Measurements from ENCODE around the gene SLC38A7. TPM values are rescaled to one million over a fixed set of nuclear protein-coding genes. Genes with fewer than 3 reads are reported as not detected.

SLC38A7 gene, protein sequence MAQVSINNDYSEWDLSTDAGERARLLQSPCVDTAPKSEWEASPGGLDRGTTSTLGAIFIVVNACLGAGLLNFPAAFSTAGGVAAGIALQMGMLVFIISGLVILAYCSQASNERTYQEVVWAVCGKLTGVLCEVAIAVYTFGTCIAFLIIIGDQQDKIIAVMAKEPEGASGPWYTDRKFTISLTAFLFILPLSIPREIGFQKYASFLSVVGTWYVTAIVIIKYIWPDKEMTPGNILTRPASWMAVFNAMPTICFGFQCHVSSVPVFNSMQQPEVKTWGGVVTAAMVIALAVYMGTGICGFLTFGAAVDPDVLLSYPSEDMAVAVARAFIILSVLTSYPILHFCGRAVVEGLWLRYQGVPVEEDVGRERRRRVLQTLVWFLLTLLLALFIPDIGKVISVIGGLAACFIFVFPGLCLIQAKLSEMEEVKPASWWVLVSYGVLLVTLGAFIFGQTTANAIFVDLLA
- 13.4 and 13.7 TPM in 2 replicates for total RNA-seq

DNA sequence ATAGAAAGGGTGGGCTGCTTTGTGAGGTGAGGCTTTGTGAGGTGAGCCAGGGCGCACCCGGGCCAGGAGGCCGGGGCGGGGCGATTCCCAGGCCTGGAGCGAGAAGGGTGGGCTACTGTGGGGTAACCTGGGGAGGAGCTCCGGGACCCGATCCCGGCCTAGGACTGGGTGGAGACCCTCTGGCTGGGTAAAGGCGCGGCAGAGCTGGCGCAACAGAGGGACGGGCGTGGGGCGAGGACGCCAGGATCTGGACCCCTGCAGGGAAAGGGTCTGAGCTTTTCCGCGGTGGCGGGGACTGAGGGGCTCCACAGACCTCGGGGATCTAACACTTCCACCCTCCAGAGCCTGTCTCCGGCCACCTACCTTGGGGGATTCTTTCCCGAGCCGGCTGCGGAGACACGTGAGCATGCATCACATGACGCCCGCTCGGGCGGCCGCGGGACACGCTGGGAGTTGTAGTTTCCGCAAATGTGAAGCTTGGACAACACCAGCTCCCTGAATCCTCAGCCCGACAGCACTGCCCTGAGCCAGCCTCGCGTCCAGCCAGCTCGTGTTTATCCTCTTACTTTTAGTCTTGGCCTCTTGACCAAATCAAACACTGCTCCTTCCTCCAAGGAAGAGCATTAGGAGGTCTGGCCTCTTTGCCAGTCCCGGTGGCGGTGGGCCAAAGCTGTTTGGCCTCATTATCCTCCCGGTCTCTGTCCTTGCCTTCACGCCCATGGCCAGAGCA lies at the start of gene SLC38A7:
SLC38A7 (minus strand) TSS at position 417 of the 730 bp plus-strand sequence. CDS start 4,644 bp downstream, outside the sequence.

DNA sequence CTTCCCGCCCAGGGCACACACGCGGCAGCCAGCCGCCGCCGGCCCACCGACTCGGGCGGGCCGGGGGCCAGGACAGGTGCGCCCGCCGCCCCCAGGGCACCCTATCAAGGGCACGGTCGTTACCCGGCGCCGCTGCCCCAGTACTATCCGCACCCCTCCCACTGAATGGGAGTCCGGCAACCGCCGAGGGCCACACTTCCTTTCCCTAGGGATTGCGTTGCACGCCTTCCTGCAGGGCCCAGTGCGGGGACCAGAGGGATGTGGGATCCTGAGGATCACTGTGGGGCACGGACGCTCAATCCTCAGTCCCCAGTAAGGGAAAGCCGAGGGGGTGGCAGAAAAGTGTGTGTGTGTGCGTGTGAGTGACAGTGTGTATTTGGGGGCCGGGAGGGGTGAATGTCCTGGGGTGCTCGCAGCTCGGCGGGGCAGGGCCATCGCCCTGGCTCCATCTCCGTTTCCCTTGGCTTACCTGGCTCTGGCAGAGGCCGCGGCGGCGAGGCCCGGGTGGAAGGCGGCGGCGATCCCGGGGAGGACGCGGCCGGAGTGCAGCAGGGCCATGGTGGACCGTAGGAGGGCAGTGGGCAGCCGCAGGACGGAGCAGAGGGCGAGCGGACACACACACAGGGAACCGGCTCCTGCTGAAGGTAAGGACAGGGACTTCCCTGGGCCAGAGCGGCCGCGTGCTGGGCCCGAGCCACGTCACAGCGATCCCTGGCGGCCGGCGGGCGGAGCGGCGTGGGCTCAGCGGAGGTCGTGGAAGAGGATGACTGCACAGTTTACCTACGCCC lies 49.3 kb upstream of the SLC38A7 start, which contains the start of gene GOT2:
GOT2 (minus strand) TSS at position 646 of the 788 bp plus-strand sequence; CDS start at position 558, 88 bp downstream.

DNA sequence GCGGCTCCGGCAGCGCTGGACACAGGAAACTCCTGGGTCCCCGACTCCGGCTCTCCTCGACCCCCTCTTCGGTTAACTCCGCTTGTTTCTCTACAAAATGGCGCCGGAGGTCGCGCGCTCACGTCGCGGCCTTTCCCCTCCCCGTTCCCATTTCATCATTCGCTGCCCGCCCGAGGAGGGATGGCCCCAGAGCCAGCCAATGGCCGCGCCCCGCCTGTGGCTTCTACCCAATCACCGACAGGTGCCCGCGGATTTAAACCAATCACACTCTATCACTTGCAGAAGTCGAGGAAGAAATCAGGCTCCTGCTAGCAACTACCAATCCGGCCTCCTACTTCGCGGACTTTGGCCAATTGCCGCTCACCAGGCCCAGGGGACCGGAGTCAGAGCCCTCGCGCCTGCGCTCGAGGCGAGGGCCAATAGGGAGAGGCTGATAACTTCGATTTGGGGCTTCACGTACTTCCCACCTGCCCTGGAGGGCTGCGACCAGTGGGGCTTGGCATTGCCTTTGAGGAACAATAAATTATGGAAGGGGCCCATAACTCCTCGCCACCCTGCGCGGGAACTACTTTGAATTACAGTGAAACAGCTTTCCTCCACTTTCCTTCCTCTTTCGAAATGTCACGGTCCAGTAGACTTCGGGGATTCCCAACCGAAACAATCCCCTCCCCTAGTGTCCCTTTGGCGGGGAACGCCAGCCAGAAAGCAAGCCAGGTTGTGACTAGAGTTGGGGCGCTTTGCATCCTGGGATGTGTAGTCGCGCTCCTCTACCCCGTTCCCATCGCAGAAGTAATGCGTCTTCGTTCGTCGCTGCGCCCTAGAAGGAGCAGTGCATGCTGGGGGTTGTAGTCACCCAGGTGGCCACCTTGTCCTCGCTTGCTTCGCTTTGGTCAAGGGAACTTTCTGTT lies 54.6 kb downstream of the SLC38A7 start, which contains the start of gene CNOT1:
CNOT1 (minus strand) TSS at position 94 of the 908 bp plus-strand sequence. CDS start 30,489 bp downstream, outside the sequence.

Other genes starting within 250 kb of the SLC38A7 start
- gene NDRG4, start 184.6 kb downstream of the SLC38A7 start, total RNA-seq, result 18.7 and 28.7 TPM in 2 replicates
- gene SETD6, start 169.3 kb downstream of the SLC38A7 start, total RNA-seq, result 3.6 and 8.5 TPM in 2 replicates
- gene CNOT1, start 54.9 kb downstream of the SLC38A7 start, total RNA-seq, result 73.4 and 83.1 TPM in 2 replicates
- 66.1 and 90.4 TPM in 2 replicates for gene GOT2, start 49.5 kb upstream of the SLC38A7 start, total RNA-seq